Esophagus squamous epithelium (tissue), 5 donors: ENCODE data around the gene IL3RA. TPM values are rescaled to one million over a fixed set of nuclear protein-coding genes. Genes with fewer than 3 reads are reported as not detected.

Experiments used
- DNase-seq: peaks from one replicate; lab custom pipeline; 2025; lab: John Stamatoyannopoulos, UW
- H3K27ac ChIP-seq, 4 donors: fragments of 200-600 bp; sonication (generic); one replicate each; pipeline ENCODE4 v1.5.1; 2016 to 2019; ENCODE audit warnings: mild to moderate bottlenecking in 1 of 4
- H3K27me3 ChIP-seq, 4 donors: fragments of 200-600 bp; sonication (generic); 1 replicate in 3 of 4; 2 replicates in 1 of 4; pipeline versions ENCODE4 v1.5.1 to v1.6.0; 2017 to 2021; ENCODE audit warnings: antibody characterized with exemption in 1 of 4
- H3K36me3 ChIP-seq, 3 donors: fragments of 200-600 bp; sonication (generic); one replicate each; pipeline ENCODE4 v1.5.1; 2016 to 2019
- H3K4me1 ChIP-seq, 3 donors: fragments of 200-600 bp; sonication (generic); one replicate each; pipeline ENCODE4 v1.5.1; 2017 to 2019
- H3K4me3 ChIP-seq, 4 donors: fragments of 200-600 bp; sonication (generic); 1 replicate in 3 of 4; 2 replicates in 1 of 4; pipeline ENCODE4 v1.5.1; 2016 to 2019; ENCODE audit warnings: mild to moderate bottlenecking in 2 of 4, moderate library complexity in 1 of 4
- H3K9me3 ChIP-seq, 3 donors: fragments of 200-600 bp; sonication (generic); one replicate each; pipeline ENCODE4 v1.5.1; 2016 to 2019
- CTCF ChIP-seq, 6 experiments: fragments of 450-650 bp in 4 of 6; fragments of 200-600 bp in 2 of 6; sonication (generic) in 2 of 6; IDR thresholded peaks; one replicate each; pipeline ENCODE4 v1.5.1; 2016 to 2019; ENCODE audit warnings: antibody characterized with exemption in 6 of 6, mild to moderate bottlenecking in 4 of 6, moderate library complexity in 4 of 6
- POLR2A ChIP-seq, 4 donors: fragments of 450-650 bp; IDR thresholded peaks; one replicate each; pipeline ENCODE4 v1.6.1; 2017; ENCODE audit warnings: antibody characterized with exemption in 4 of 4, mild to moderate bottlenecking in 4 of 4, moderate library complexity in 3 of 4
- WGBS, 2 donors: methylation state at CpG; one replicate each; pipeline ENCODE4 v1.1.5; 2018; 5-methylcytosine and 5-hydroxymethylcytosine counted together
- intact Hi-C: fragments of 100-400 bp; cut with DNase I; formaldehyde crosslinking; loops from one replicate; pipeline ENCODE4 v1.15.0; 2022
- total RNA-seq, 4 donors: library from RNA; depleted of rRNA; stranded (reverse); fragments of >200 nt; gene quantifications; one replicate each; pipeline ENCODE4 v1.1.0, GENCODE V29; 2016
- donor health status: DM: yes; HTN: yes; CAD: no.

IL3RA gene
- total RNA-seq, 4 donors from 2014 or later: 0.92 to 12.3 (median 5.9) TPM; not detected in 1

GRCh38 chrX:1417921-1418771, 81.6 kb downstream of the IL3RA start:
- H3K4me1 ChIP-seq: no peaks in the 10 kb centered on the region
- TF ChIP-seq CTCF (IDR thresholded peaks at IDR 0.05) (no peak), POLR2A (IDR thresholded peaks at IDR 0.05) (no peak)
- H3K9me3 ChIP-seq: peaks cover 0 to 25% (median 8%) of the 10 kb centered on the region in 3 donors
- no peak overlapping the region for H3K4me3 ChIP-seq
- H3K27ac ChIP-seq: no peak overlapping the region
- no peaks in the 10 kb centered on the region for H3K27me3 ChIP-seq
- H3K36me3 ChIP-seq: peaks cover 8 to 88% (median 9%) of the 10 kb centered on the region in 3 donors
- 94 to 100% methylated on average over 3 to 4 of the region's 20 CpGs for WGBS, 2 donors
- intact Hi-C loops: no loop called here
- DNase-seq: no peak

- no peak for TF ChIP-seq POLR2A (IDR thresholded peaks at IDR 0.05)
- no peak for TF ChIP-seq CTCF (IDR thresholded peaks at IDR 0.05)
- peaks cover 0 to 34% (median 11%) of the 10 kb centered on the region in 3 donors for H3K9me3 ChIP-seq
- H3K27me3 ChIP-seq: no peaks in the 10 kb centered on the region
- H3K27ac ChIP-seq: no peak overlapping the region
- intact Hi-C loops: no loop called here
- WGBS, 2 donors: 93 to 95% methylated on average over 14 to 16 of the region's 29 CpGs
- no peak overlapping the region for H3K4me3 ChIP-seq
- no peak for DNase-seq
- H3K36me3 ChIP-seq: peaks cover 4 to 87% (median 9%) of the 10 kb centered on the region in 3 donors
- no peaks in the 10 kb centered on the region for H3K4me1 ChIP-seq
These were observed 82.4 kb downstream of the IL3RA start for GRCh38 chrX:1418901-1419544.

GRCh38 chrX:1419545-1420355, 83.2 kb downstream of the IL3RA start:
- peaks cover 4 to 79% (median 9%) of the 10 kb centered on the region in 3 donors for H3K36me3 ChIP-seq
- TF ChIP-seq POLR2A (IDR thresholded peaks at IDR 0.05) (no peak), CTCF (IDR thresholded peaks at IDR 0.05) (no peak)
- no peak for DNase-seq

GRCh38 chrX:1420371-1420770, 83.8 kb downstream of the IL3RA start:
- Histone ChIP-seq H3K9me3 (peaks cover 0 to 36% (median 11%) of the 10 kb centered on the region in 3 donors), H3K4me3 (no peak overlapping the region), H3K36me3 (peaks cover 7 to 84% (median 9%) of the 10 kb centered on the region in 3 donors), H3K27me3 (no peaks in the 10 kb centered on the region), H3K27ac (no peak overlapping the region), H3K4me1 (no peaks in the 10 kb centered on the region)
- intact Hi-C loops: no loop called here
- TF ChIP-seq POLR2A (IDR thresholded peaks at IDR 0.05) (no peak), CTCF (IDR thresholded peaks at IDR 0.05) (no peak)
- WGBS, 2 donors: 63 to 81% methylated on average over 4 to 12 of the region's 14 CpGs
- no peak for DNase-seq

More at GRCh38 chrX:1419545-1420355, 83.2 kb downstream of the IL3RA start:
- intact Hi-C loops: no loop called here
- H3K9me3 ChIP-seq: peaks cover 0 to 36% (median 11%) of the 10 kb centered on the region in 3 donors
- no peaks in the 10 kb centered on the region for H3K27me3 ChIP-seq
- H3K4me3 ChIP-seq: no peak overlapping the region
- H3K27ac ChIP-seq: no peak overlapping the region
- 86 to 90% methylated on average over 9 to 12 of the region's 19 CpGs for WGBS, 2 donors
- H3K4me1 ChIP-seq: no peaks in the 10 kb centered on the region
